Suprapubic skin (tissue), 4 donors: ENCODE results near the gene RHOD.

ENCODE experiments used
- CTCF ChIP-seq, 2 donors: fragments of 200-600 bp in 1 of 2; fragments of 450-650 bp in 1 of 2; sonication (generic) in 1 of 2; IDR thresholded peaks; one replicate each; pipeline ENCODE4 v1.5.1; 2016 to 2019; ENCODE audit warnings: antibody characterized with exemption in 2 of 2, mild to moderate bottlenecking in 1 of 2, moderate library complexity in 1 of 2
- POLR2A ChIP-seq, 2 donors: fragments of 450-650 bp; IDR thresholded peaks; one replicate each; pipeline ENCODE4 v1.6.1; 2017; ENCODE audit warnings: antibody characterized with exemption in 2 of 2, mild to moderate bottlenecking in 2 of 2, moderate library complexity in 2 of 2
- POLR2AphosphoS5 ChIP-seq, 3 donors: sonication (generic); formaldehyde crosslinking; IDR thresholded peaks; one replicate each; pipeline ENCODE4 v1.6.1; 2017; ENCODE audit warnings: antibody characterized with exemption in 3 of 3

- TF ChIP-seq CTCF (IDR thresholded peaks at IDR 0.05) (no peak), POLR2A (IDR thresholded peaks at IDR 0.05) (no peak), POLR2AphosphoS5 (IDR thresholded peaks at IDR 0.05) (no peak)
These were observed 43.1 kb upstream of the RHOD start for GRCh38 chr11:67013511-67014045.
